Breast epithelium (tissue), 4 donors: ENCODE measurements around the gene LYST. TPM values are rescaled to one million over a fixed set of nuclear protein-coding genes. Genes with fewer than 3 reads are reported as not detected.

Experiments
- DNase-seq, 2 donors: peaks; one replicate each; pipeline ENCODE4 v3.0.0-alpha.2; 2019; ENCODE audit warnings: low spot score in 2 of 2
- H3K27ac ChIP-seq, 2 donors: fragments of 200-600 bp; sonication (generic) in 1 of 2; one replicate each; pipeline ENCODE4 v1.5.1; 2016 to 2019; ENCODE audit warnings: mild to moderate bottlenecking in 1 of 2
- H3K27me3 ChIP-seq, 2 donors: fragments of 200-600 bp; sonication (generic) in 1 of 2; one replicate each; pipeline versions ENCODE4 v1.5.1 to v1.6.0; 2017 to 2019; ENCODE audit warnings: control low read depth in 1 of 2, mild to moderate bottlenecking in 1 of 2
- H3K36me3 ChIP-seq: fragments of 200-600 bp; one replicate; pipeline ENCODE4 v1.5.1; 2019
- H3K4me1 ChIP-seq, 2 donors: fragments of 200-600 bp; sonication (generic); one replicate each; pipeline ENCODE4 v1.5.1; 2016 to 2019; ENCODE audit warnings: control low read depth in 1 of 2
- H3K4me3 ChIP-seq, 3 donors: fragments of 200-600 bp; sonication (generic); 1 replicate in 2 of 3; 2 replicates in 1 of 3; pipeline ENCODE4 v1.5.1; 2016 to 2019; ENCODE audit warnings: mild to moderate bottlenecking in 3 of 3, moderate library complexity in 2 of 3
- H3K9me3 ChIP-seq, 2 donors: fragments of 200-600 bp; sonication (generic) in 1 of 2; one replicate each; pipeline ENCODE4 v1.5.1; 2016 to 2019; ENCODE audit warnings: control low read depth in 1 of 2
- CTCF ChIP-seq, 3 donors: fragments of 450-650 bp; IDR thresholded peaks; one replicate each; pipeline ENCODE4 v1.5.1; 2016 to 2017; ENCODE audit warnings: antibody characterized with exemption in 3 of 3, mild to moderate bottlenecking in 3 of 3, moderate library complexity in 3 of 3
- POLR2A ChIP-seq: fragments of 450-650 bp; IDR thresholded peaks from one replicate; pipeline ENCODE4 v1.6.1; 2016; ENCODE audit warnings: antibody characterized with exemption, mild to moderate bottlenecking, moderate library complexity
- POLR2AphosphoS5 ChIP-seq, 3 donors: sonication (generic); formaldehyde crosslinking; IDR thresholded peaks; one replicate each; pipeline ENCODE4 v1.6.1; 2017; ENCODE audit warnings: antibody characterized with exemption in 3 of 3
- intact Hi-C: fragments of 100-400 bp; cut with DNase I; formaldehyde crosslinking; loops from one replicate; pipeline ENCODE4 v1.15.1; 2023; ENCODE audit warnings: low total_unique reads
- total RNA-seq, 3 donors: library from RNA; depleted of rRNA; stranded (reverse); fragments of >200 nt; gene quantifications; one replicate each; pipeline ENCODE4 v1.1.0, GENCODE V29; 2016

The LYST gene
- total RNA-seq, 3 donors from 2014 or later, result 63.3 to 78.3 (median 66.1) TPM

DNA sequence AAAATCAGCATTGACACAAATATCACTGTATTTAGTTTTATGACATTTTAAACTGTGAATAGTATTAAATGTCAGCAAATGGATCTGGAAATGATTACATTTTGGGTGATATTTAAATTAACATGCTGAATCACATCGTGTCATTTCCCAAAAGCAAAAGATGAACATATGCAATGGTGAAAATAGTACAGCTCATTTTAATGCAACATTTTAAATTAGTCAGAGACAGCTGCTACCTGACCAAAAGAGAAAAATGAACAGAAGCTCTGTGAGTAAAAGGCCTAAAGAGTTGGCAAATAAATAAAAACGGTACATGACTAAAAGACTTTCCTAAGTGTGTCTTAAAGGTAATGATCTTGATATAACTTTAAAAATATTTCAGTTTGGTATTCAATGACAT, 131.1 kb downstream of the LYST start:
- intact Hi-C loops, result no loop called here
- no peak for DNase-seq

GRCh38 chr1:235734335-235734734, 132.4 kb downstream of the LYST start:
- Histone ChIP-seq H3K27ac (no peak overlapping the region), H3K9me3 (no peaks in the 10 kb centered on the region), H3K36me3 (no peaks in the 10 kb centered on the region), H3K27me3 (no peaks in the 10 kb centered on the region), H3K4me1 (no peaks in the 10 kb centered on the region), H3K4me3 (no peak overlapping the region)
- DNase-seq, result no peak
- intact Hi-C loops, result no loop called here
- no peak for TF ChIP-seq POLR2AphosphoS5 (IDR thresholded peaks at IDR 0.05)
- no peak for TF ChIP-seq POLR2A
- no peak for TF ChIP-seq CTCF (IDR thresholded peaks at IDR 0.05)

More for the DNA sequence above, 131.1 kb downstream of the LYST start:
- TF ChIP-seq CTCF (IDR thresholded peaks at IDR 0.05) (no peak), POLR2AphosphoS5 (IDR thresholded peaks at IDR 0.05) (no peak)
- Histone ChIP-seq H3K4me1 (no peaks in the 10 kb centered on the region), H3K4me3 (no peak overlapping the region), H3K9me3 (no peaks in the 10 kb centered on the region), H3K27ac (no peak overlapping the region), H3K27me3 (no peaks in the 10 kb centered on the region), H3K36me3 (no peaks in the 10 kb centered on the region)

GRCh38 chr1:235730007-235730406, 136.7 kb downstream of the LYST start:
- Histone ChIP-seq H3K4me3 (no peak overlapping the region), H3K27me3 (no peaks in the 10 kb centered on the region), H3K4me1 (no peaks in the 10 kb centered on the region), H3K27ac (no peak overlapping the region), H3K36me3 (no peaks in the 10 kb centered on the region), H3K9me3 (no peaks in the 10 kb centered on the region)
- intact Hi-C loops, result no loop called here
- no peak for TF ChIP-seq POLR2A
- TF ChIP-seq POLR2AphosphoS5 (IDR thresholded peaks at IDR 0.05), result no peak
- no peak for TF ChIP-seq CTCF (IDR thresholded peaks at IDR 0.05)
- DNase-seq, result no peak

DNA sequence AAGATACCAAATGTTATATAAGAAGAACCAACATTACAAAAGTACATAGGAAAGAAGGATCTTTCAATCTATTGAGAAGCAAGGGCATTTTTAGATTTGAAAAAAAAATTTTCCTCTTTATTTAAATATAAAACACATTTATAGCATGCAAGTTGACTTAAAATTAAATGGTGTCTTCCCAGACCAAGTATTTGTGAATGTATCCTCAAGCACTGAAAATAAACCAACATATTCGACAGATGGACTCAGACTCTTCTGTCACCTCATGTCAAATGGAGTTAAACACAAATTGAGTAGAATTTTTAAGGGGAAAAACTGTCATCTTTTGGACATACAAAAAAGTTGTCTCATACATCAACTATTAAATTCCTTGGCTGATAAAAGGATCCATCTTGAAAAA, 140.1 kb downstream of the LYST start:
- H3K4me1 ChIP-seq, result no peaks in the 10 kb centered on the region
- H3K36me3 ChIP-seq, result peaks cover 5% of the 10 kb centered on the region
- no peak for TF ChIP-seq POLR2A
- no peak for TF ChIP-seq CTCF (IDR thresholded peaks at IDR 0.05)
- no peak for TF ChIP-seq POLR2AphosphoS5 (IDR thresholded peaks at IDR 0.05)
- no peaks in the 10 kb centered on the region for H3K9me3 ChIP-seq
- no peaks in the 10 kb centered on the region for H3K27me3 ChIP-seq
- H3K4me3 ChIP-seq, result no peak overlapping the region
- DNase-seq, result no peak
- intact Hi-C loops, result no loop called here
- no peak overlapping the region for H3K27ac ChIP-seq

DNA sequence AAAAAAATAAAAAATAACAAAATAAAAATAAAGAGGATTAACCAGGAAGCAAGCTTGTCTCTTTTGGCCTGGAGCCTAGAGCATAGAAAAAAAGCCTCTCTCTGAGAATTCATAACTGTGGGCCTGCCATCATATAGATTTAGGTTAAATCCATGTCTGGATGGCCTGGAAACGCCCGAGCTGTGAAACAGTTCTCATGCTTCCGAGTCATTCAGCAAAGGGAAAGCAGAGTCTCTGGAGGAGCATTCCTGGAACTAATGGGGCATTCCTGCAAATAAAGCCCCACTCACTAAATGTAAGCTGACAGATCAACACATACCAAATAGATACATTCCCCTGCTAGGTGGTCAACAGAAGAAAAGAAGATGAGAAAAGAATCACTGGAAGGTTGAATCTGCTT, 141.3 kb downstream of the LYST start:
- TF ChIP-seq POLR2AphosphoS5 (IDR thresholded peaks at IDR 0.05) (no peak), POLR2A (no peak), CTCF (IDR thresholded peaks at IDR 0.05) (no peak)
- H3K4me3 ChIP-seq, result no peak overlapping the region
- no peak overlapping the region for H3K27ac ChIP-seq
- no peak for DNase-seq
- no peaks in the 10 kb centered on the region for H3K27me3 ChIP-seq
- H3K36me3 ChIP-seq, result peaks cover 5% of the 10 kb centered on the region
- no peaks in the 10 kb centered on the region for H3K9me3 ChIP-seq
- H3K4me1 ChIP-seq, result no peaks in the 10 kb centered on the region
- intact Hi-C loops, result no loop called here
